PC-3 (cell line): ENCODE results near the gene ASL. TPM values are rescaled to one million over a fixed set of nuclear protein-coding genes. Genes with fewer than 3 reads are reported as not detected.
"Not testable (repeated sequence)": the region's sequence is repeated elsewhere in the genome, so short reads cannot be mapped to it uniquely, and the experiment has no call there.

ENCODE experiments used
- ATAC-seq: fragments of 200-7000 bp; cut with Tn5 transposase; 2 replicates; pipeline ENCODE4 v1.9.1; 2020; ENCODE audit warnings: mild to moderate bottlenecking, moderate library complexity
- BruUV-seq: library from RNA; stranded (reverse); fragments of 400-500 nt; replicated peaks from 2 replicates; lab custom pipeline; 2021; lab: Mats Ljungman, UMichigan
- CTCF ChIA-PET: fragments of 300-600 bp; sonication (Branson Sonifier 250); formaldehyde crosslinking; loops from one replicate; lab custom pipeline; 2022; ENCODE audit warnings: antibody characterized with exemption; lab: Charles Lee
- POLR2A ChIA-PET: fragments of 300-600 bp; sonication (Branson Sonifier 250); formaldehyde crosslinking; loops from one replicate; lab custom pipeline; 2022; ENCODE audit warnings: antibody characterized with exemption; ENCODE audit not compliant: unreplicated experiment; lab: Charles Lee
- DNase-seq: peaks from one replicate; pipeline ENCODE4 v3.0.0-alpha.2; 2015
- H2AFZ ChIP-seq: fragments of 300-600 bp; sonication (generic); 2 replicates; pipeline ENCODE4 v1.6.0; 2016; ENCODE audit warnings: antibody characterized with exemption, low read length
- H3F3A ChIP-seq: fragments of 300-600 bp; sonication (generic); one replicate; pipeline ENCODE4 v1.6.0; 2017; ENCODE audit warnings: antibody characterized with exemption, low read length, control low read depth, mild to moderate bottlenecking; ENCODE audit not compliant: unreplicated experiment
- H3K27ac ChIP-seq: fragments of 300-600 bp; sonication (generic); 2 replicates; pipeline ENCODE4 v1.5.1; 2016; ENCODE audit warnings: mild to moderate bottlenecking, low read length
- H3K27me3 ChIP-seq: fragments of 300-600 bp; sonication (generic); 2 replicates; pipeline ENCODE4 v1.6.1; 2016; ENCODE audit warnings: low read length, mixed read lengths
- H3K36me3 ChIP-seq: fragments of 300-600 bp; sonication (generic); 2 replicates; pipeline ENCODE4 v1.6.1; 2016; ENCODE audit warnings: low read depth, mixed run types, low read length, mixed read lengths
- H3K4me1 ChIP-seq: fragments of 300-600 bp; sonication (generic); 2 replicates; pipeline ENCODE4 v1.5.1; 2016; ENCODE audit warnings: low read length; ENCODE audit not compliant: insufficient read depth
- H3K4me2 ChIP-seq: fragments of 300-600 bp; sonication (generic); 2 replicates; pipeline ENCODE4 v1.6.0; 2016; ENCODE audit warnings: low read length
- H3K4me3 ChIP-seq: fragments of 300-600 bp; sonication (generic); 2 replicates; pipeline ENCODE4 v1.5.1; 2016; ENCODE audit warnings: mild to moderate bottlenecking, low read length, mixed read lengths
- H3K79me2 ChIP-seq: fragments of 300-600 bp; sonication (generic); 2 replicates; pipeline ENCODE4 v1.6.1; 2017; ENCODE audit warnings: low read length, mixed read lengths
- H3K9ac ChIP-seq: fragments of 300-600 bp; sonication (generic); 2 replicates; pipeline ENCODE4 v1.6.0; 2016; ENCODE audit warnings: mild to moderate bottlenecking, low read length
- H3K9me2 ChIP-seq: fragments of 300-600 bp; sonication (generic); replicated peaks from 2 replicates; pipeline ENCODE4 v1.6.1; 2016; ENCODE audit warnings: mixed run types, low read length, mixed read lengths
- H3K9me3 ChIP-seq: fragments of 300-600 bp; sonication (generic); 2 replicates; pipeline ENCODE4 v1.6.1; 2016; ENCODE audit warnings: low read length, mixed read lengths
- H4K20me1 ChIP-seq: fragments of 300-600 bp; sonication (generic); 2 replicates; pipeline ENCODE4 v1.6.1; 2016; ENCODE audit warnings: low read length, mixed read lengths
- EZH2 ChIP-seq: fragments of 300-600 bp; sonication (generic); IDR thresholded peaks from one replicate; pipeline ENCODE4 v1.6.1; 2017; ENCODE audit warnings: antibody characterized with exemption, mild to moderate bottlenecking, low read length; ENCODE audit not compliant: unreplicated experiment
- EZH2phosphoT487 ChIP-seq: fragments of 300-600 bp; sonication (generic); IDR thresholded peaks from 2 replicates; pipeline ENCODE4 v1.6.1; 2018; ENCODE audit warnings: mild to moderate bottlenecking, antibody characterized with exemption, low read length, borderline replicate concordance
- intact Hi-C: fragments of 100-400 bp; cut with micrococcal nuclease; formaldehyde crosslinking; loops from 2 replicates; pipeline ENCODE4 v1.9.0; 2023
- total RNA-seq: library from RNA; depleted of rRNA; stranded (reverse); fragments of >200 nt; gene quantifications from 2 replicates; pipeline ENCODE4 v1.2.3, GENCODE V29; 2014
- TF ChIP-seq, protein P1 (sequence below): fragments of 300-600 bp; sonication (generic); conservative IDR thresholded peaks from 2 replicates; pipeline ENCODE4 v1.5.1; 2017; ENCODE audit warnings: antibody characterized with exemption, low read depth, mild to moderate bottlenecking, low read length

ASL gene
- total RNA-seq, 1 experiment from 2014 or later, result 55.9 TPM

GRCh38 chr7:66105263-66105748 is 29.7 kb downstream of the ASL start:
- H3K9me2 ChIP-seq, result no peaks in the 10 kb centered on the region
- H3K9me3 ChIP-seq, result no peaks in the 10 kb centered on the region
- BruUV-seq, result no TSS peak
- CTCF ChIA-PET, result no interaction called here
- H4K20me1 ChIP-seq, result no peaks in the 10 kb centered on the region
- no peaks in the 10 kb centered on the region for H3F3A ChIP-seq
- intact Hi-C loops, result no loop called here
- no peaks in the 10 kb centered on the region for H3K27me3 ChIP-seq
- POLR2A ChIA-PET, result no interaction called here
- TF ChIP-seq, protein P1, sequence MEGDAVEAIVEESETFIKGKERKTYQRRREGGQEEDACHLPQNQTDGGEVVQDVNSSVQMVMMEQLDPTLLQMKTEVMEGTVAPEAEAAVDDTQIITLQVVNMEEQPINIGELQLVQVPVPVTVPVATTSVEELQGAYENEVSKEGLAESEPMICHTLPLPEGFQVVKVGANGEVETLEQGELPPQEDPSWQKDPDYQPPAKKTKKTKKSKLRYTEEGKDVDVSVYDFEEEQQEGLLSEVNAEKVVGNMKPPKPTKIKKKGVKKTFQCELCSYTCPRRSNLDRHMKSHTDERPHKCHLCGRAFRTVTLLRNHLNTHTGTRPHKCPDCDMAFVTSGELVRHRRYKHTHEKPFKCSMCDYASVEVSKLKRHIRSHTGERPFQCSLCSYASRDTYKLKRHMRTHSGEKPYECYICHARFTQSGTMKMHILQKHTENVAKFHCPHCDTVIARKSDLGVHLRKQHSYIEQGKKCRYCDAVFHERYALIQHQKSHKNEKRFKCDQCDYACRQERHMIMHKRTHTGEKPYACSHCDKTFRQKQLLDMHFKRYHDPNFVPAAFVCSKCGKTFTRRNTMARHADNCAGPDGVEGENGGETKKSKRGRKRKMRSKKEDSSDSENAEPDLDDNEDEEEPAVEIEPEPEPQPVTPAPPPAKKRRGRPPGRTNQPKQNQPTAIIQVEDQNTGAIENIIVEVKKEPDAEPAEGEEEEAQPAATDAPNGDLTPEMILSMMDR, result no peak
- TF ChIP-seq EZH2 (no peak), EZH2phosphoT487 (no peak)
- H3K4me2 ChIP-seq, result no peak overlapping the region
- no peak overlapping the region for H2AFZ ChIP-seq
- H3K36me3 ChIP-seq, result 0 out of 2 replicates have a peak, but pooled peaks cover 2% of the 10 kb centered on the region
- no peaks in the 10 kb centered on the region for H3K79me2 ChIP-seq
- no peak overlapping the region for H3K9ac ChIP-seq
- no peak for DNase-seq
- H3K4me3 ChIP-seq, result no peak overlapping the region
- peaks cover 6% of the 10 kb centered on the region; the same call in 1 of the 2 replicates for H3K4me1 ChIP-seq
- H3K27ac ChIP-seq, result no peak overlapping the region
- ATAC-seq, result no peak

- H3K27ac ChIP-seq, BruUV-seq, H3K27me3 ChIP-seq, H3K9me3 ChIP-seq, H2AFZ ChIP-seq, H4K20me1 ChIP-seq, ATAC-seq, H3K4me3 ChIP-seq, DNase-seq, H3K9ac ChIP-seq, H3K9me2 ChIP-seq, intact Hi-C loops, H3F3A ChIP-seq, H3K36me3 ChIP-seq, CTCF ChIA-PET, POLR2A ChIA-PET, H3K4me2 ChIP-seq, H3K79me2 ChIP-seq: not testable (repeated sequence)
- H3K4me1 ChIP-seq, result peaks cover 20% of the 10 kb centered on the region
Measured at GRCh38 chr7:66108410-66108809, 32.8 kb downstream of the ASL start.

DNA sequence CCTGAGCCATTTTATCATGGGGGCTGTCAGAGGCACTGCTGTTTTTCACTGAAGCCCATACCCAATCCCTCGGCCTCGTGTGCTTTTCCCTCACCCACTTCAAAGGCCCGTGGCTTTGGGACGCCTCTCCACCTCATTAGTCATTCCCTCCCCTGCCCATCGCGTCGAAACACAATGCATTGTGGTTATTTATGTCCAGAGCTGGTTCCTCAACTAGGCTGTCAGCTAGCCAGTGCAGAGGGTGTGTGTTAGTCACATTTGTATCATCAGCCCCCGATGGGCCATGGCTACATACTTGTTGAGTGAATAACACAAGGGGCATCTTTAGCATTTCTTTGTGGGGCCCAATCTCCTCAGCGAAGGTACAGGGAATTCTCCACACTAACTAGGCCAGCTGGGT is 35.2 kb downstream of the ASL start:
- peak overlapping the region; percentile 57; the same call in 1 of the 2 replicates for H2AFZ ChIP-seq
- peak; percentile 96 for DNase-seq
- H3K4me1 ChIP-seq, result peaks cover 22% of the 10 kb centered on the region
- H3K4me2 ChIP-seq, result peak overlapping the region; percentile 54
- intact Hi-C loops, result loop anchor here (10.0 kb wide), 2 partner anchors 194 to 304 kb away; no protein-coding TSS in a partner anchor
- H3K27ac ChIP-seq, result peak overlapping the region; percentile 56
- no peaks in the 10 kb centered on the region for H3K9me2 ChIP-seq
- CTCF ChIA-PET, result no interaction called here
- no peak overlapping the region for H3K4me3 ChIP-seq
- H3F3A ChIP-seq, result no peaks in the 10 kb centered on the region
- H3K27me3 ChIP-seq, result no peaks in the 10 kb centered on the region
- ATAC-seq, result peak; percentile 41
- peaks cover 2% of the 10 kb centered on the region; the same call in 1 of the 2 replicates for H4K20me1 ChIP-seq
- no TSS peak for BruUV-seq
- no peaks in the 10 kb centered on the region for H3K9me3 ChIP-seq
- H3K9ac ChIP-seq, result no peak overlapping the region
- POLR2A ChIA-PET, result no interaction called here
- 0 out of 2 replicates have a peak, but pooled peaks cover 3% of the 10 kb centered on the region for H3K36me3 ChIP-seq
- TF ChIP-seq EZH2 (no peak), EZH2phosphoT487 (no peak)
- TF ChIP-seq, protein P1, result no peak
- H3K79me2 ChIP-seq, result peaks cover 19% of the 10 kb centered on the region
